Right renal pelvis (tissue), 4 donors: ENCODE data around the gene AKAP12. TPM values are rescaled to one million over a fixed set of nuclear protein-coding genes. Genes with fewer than 3 reads are reported as not detected.

ENCODE experiments used
- DNase-seq, 4 donors: peaks; one replicate each; pipeline ENCODE4 v3.0.0-alpha.2; 2013; ENCODE audit warnings: low read depth in 4 of 4, low spot score in 3 of 4, missing footprints in 1 of 4
- polyA plus RNA-seq, 4 donors: library from polyadenylated mRNA; unstranded; fragments of 120-200 nt; gene quantifications; one replicate each; pipeline ENCODE4 v1.2.1, GENCODE V29; 2013; ENCODE audit not compliant: insufficient read length in 4 of 4

The AKAP12 gene
- polyA plus RNA-seq, 4 donors, result 151 to 168 (median 163) TPM

GRCh38 chr6:151232899-151233298 is 6.9 kb upstream of the AKAP12 start:
- no peak for DNase-seq

GRCh38 chr6:151233731-151234130 is 6.0 kb upstream of the AKAP12 start:
- no peak for DNase-seq

- DNase-seq, result no peak
These were observed 2.9 kb upstream of the AKAP12 start for GRCh38 chr6:151236668-151237401.

GRCh38 chr6:151240036-151240685 is 394 bp downstream of the AKAP12 start:
- peak; percentile 70 to 81 (median 78) for DNase-seq

- DNase-seq, result no peak
These were observed 1.2 kb downstream of the AKAP12 start for GRCh38 chr6:151240791-151241642.

GRCh38 chr6:151241853-151242252 is 2.1 kb downstream of the AKAP12 start:
- DNase-seq, result no peak

GRCh38 chr6:151242420-151242861 is 2.7 kb downstream of the AKAP12 start:
- no peak for DNase-seq

- DNase-seq, result no peak
These were observed 3.7 kb downstream of the AKAP12 start for GRCh38 chr6:151243481-151243880.

GRCh38 chr6:151247490-151247889 is 7.7 kb downstream of the AKAP12 start:
- DNase-seq, result no peak

- DNase-seq, result no peak
These were observed 8.5 kb downstream of the AKAP12 start for GRCh38 chr6:151248295-151248694.

GRCh38 chr6:151252634-151253033 is 12.9 kb downstream of the AKAP12 start:
- no peak for DNase-seq

- DNase-seq, result no peak
These were observed 14.8 kb downstream of the AKAP12 start for GRCh38 chr6:151254451-151255081.

- DNase-seq, result no peak
These were observed 16.0 kb downstream of the AKAP12 start for GRCh38 chr6:151255811-151256210.

GRCh38 chr6:151257985-151258445 is 18.2 kb downstream of the AKAP12 start:
- DNase-seq, result no peak

GRCh38 chr6:151260205-151260604 is 20.4 kb downstream of the AKAP12 start:
- no peak for DNase-seq

- DNase-seq, result no peak
These were observed 23.3 kb downstream of the AKAP12 start for GRCh38 chr6:151263035-151263434.

GRCh38 chr6:151263967-151264366 is 24.2 kb downstream of the AKAP12 start:
- DNase-seq, result no peak

GRCh38 chr6:151265282-151265681 is 25.5 kb downstream of the AKAP12 start:
- DNase-seq, result no peak

- no peak for DNase-seq
These were observed 29.7 kb downstream of the AKAP12 start for GRCh38 chr6:151269321-151269995.

- no peak for DNase-seq
These were observed 35.4 kb downstream of the AKAP12 start for GRCh38 chr6:151275121-151275520.
